RWPE1 (cell line): ENCODE results near the gene ATP6V0E2.

Source experiments
- CTCF ChIA-PET: fragments of 350-600 bp; sonication (Branson Sonifier 250); formaldehyde crosslinking; extraction: SDS; loops from one replicate; lab custom pipeline; 2021; lab: Yijun Ruan, JAX
- POLR2A ChIA-PET: fragments of 400-600 bp; formaldehyde crosslinking; extraction: SDS; loops from one replicate; lab custom pipeline; 2020; ENCODE audit warnings: antibody characterized with exemption; ENCODE audit not compliant: low non-redundant PET; lab: Yijun Ruan, JAX
- DNase-seq: peaks from one replicate; pipeline ENCODE4 v3.0.0; 2012; ENCODE audit warnings: low spot score
- H3K27ac ChIP-seq: fragments of 450-650 bp; 2 replicates; pipeline ENCODE4 v1.5.1; 2017
- TF ChIP-seq, protein P1 (sequence below): fragments of 450-650 bp; conservative IDR thresholded peaks from 2 replicates; pipeline ENCODE4 v1.5.1; 2017; ENCODE audit warnings: low read depth, mild to moderate bottlenecking

ATP6V0E2 gene

DNA sequence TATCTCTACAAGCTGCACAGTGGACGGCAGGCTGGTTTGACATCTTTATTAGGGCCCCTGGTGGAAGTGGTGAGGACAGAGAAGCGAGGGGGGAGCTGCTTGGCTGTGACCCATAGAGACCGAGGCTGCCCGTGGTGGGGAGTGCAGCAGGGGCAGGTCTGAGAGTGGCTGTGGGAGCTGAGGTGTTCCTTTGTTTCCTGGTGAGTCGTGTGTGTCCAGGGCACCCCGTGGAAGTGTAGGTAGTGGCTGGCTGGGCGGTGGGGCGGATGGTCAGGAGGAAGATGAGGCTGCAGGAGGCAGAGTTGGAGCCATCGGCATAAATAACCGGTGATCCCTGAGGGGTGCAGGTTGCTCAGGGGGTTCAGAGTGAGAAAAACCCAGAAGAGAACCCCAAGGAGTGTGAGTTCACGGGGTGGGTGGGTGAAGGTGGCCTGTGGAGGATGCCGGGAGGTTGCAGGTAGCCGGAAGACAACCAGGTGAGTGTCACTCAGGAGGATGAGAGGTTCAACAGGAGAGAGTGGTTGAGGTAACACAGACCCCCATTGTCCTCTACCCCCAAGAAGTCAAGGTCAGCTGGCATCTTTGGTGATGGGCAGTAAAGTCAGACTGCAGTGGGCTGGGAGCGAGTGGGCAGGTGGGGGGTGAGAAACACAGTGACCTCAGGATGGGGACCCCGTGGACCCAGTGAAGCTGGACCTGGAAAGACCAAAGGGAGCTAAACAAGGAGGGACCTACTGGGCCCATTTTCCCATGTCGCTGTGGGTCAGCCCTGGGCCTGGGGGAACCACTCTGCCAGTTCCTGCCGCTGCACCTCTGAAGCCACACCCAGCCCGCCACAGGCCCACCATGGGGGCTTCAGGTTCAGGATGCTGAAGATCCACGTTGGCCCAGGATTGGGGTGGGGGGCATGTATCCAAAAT, 7.8 kb downstream of the ATP6V0E2 start:
- H3K27ac ChIP-seq = no peak overlapping the region
- no peak for DNase-seq
- POLR2A ChIA-PET = no interaction called here
- TF ChIP-seq, protein P1, sequence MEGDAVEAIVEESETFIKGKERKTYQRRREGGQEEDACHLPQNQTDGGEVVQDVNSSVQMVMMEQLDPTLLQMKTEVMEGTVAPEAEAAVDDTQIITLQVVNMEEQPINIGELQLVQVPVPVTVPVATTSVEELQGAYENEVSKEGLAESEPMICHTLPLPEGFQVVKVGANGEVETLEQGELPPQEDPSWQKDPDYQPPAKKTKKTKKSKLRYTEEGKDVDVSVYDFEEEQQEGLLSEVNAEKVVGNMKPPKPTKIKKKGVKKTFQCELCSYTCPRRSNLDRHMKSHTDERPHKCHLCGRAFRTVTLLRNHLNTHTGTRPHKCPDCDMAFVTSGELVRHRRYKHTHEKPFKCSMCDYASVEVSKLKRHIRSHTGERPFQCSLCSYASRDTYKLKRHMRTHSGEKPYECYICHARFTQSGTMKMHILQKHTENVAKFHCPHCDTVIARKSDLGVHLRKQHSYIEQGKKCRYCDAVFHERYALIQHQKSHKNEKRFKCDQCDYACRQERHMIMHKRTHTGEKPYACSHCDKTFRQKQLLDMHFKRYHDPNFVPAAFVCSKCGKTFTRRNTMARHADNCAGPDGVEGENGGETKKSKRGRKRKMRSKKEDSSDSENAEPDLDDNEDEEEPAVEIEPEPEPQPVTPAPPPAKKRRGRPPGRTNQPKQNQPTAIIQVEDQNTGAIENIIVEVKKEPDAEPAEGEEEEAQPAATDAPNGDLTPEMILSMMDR = no peak
- CTCF ChIA-PET = no interaction called here

DNA sequence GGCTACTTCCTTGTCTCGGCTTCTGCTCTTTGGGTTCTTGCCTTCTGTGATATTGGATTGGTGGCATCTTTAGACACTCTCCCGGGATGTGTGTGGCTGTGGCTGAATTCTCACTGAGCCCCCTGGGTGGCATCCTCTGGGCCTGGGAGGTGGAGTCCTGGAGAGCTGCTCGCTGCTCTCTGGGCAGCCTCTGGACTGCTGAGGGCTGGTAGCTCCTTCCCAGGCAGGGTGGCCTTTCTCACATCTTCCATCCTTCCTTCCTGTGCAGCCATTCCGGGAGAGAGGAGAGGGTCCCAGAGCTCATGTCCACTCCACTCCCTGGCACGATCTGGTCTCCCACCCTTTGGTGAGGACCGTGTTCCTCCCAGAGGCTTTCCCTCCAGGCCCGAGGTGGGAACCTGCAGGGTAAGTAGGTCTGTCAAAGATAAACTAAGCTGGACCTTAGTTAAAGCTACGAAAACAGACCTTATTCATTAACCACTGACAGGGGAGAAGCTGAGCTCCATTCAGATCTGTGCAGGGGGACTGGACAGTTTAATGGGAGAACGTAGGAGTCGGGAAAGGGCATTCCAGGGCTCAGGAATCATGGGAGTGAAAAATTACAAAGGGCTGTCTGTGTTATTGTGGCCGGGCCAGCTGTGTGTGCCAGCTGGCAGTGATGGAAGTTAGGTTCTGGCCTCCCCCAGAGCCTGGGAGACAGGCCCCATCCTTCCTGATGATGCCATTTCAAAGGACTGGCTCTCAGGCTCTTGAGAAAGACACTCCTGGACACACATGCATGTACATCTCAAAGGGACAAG, 8.7 kb downstream of the ATP6V0E2 start:
- TF ChIP-seq, protein P1 = no peak
- ChIA-PET POLR2A (no interaction called here), CTCF (no interaction called here)
- no peak overlapping the region for H3K27ac ChIP-seq
- DNase-seq = no peak

DNA sequence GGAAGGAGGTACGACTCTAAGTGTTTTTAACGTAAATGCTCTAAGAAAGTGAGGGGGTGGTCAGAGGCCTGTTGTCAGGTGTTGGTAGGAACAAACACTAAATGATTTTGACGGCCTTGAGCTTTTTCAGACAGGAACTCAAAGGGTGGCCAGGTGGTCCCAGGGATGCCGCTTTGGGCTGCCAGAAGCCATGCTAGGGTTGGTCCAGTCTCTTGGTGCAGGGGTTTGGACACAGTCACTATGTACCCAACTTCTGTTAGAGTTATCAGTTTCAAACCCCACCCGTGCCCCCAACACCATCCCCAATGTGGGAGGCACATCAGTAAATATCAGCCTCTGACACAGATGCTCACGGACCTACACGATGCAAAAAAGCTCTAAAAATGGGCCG, 9.3 kb downstream of the ATP6V0E2 start:
- CTCF ChIA-PET = interaction anchor here (0.6 kb wide), 1 partner anchor 203 kb away, joined by 4 read pairs; no protein-coding TSS in a partner anchor
- POLR2A ChIA-PET = no interaction called here
- DNase-seq = no peak
- H3K27ac ChIP-seq = no peak overlapping the region
- TF ChIP-seq, protein P1 = no peak

DNA sequence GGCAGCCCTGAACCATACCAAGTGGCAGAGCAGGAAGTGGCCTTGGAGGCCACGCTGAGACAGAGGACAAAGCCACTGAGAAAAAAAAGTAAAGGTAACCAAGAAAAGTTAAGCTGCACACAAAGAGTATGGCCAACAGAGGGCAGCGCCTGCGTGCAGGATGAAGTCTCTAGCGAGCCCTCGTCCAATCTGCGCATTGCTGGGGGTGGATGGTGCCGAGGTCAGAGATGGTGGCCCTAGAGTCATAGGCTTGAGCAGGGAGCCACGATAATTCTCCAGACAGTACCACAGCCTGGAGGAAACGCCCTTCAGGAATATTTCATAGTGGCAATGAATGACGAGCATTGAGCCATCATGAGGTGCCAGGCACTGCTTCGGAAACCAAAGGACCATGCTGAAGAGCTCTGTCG, 9.7 kb downstream of the ATP6V0E2 start:
- TF ChIP-seq, protein P1 = peak; percentile 55
- DNase-seq = peak; percentile 15
- CTCF ChIA-PET = interaction anchor here (0.6 kb wide), 1 partner anchor 204 kb away, joined by 4 read pairs; no protein-coding TSS in a partner anchor
- POLR2A ChIA-PET = no interaction called here
- no peak overlapping the region for H3K27ac ChIP-seq

DNA sequence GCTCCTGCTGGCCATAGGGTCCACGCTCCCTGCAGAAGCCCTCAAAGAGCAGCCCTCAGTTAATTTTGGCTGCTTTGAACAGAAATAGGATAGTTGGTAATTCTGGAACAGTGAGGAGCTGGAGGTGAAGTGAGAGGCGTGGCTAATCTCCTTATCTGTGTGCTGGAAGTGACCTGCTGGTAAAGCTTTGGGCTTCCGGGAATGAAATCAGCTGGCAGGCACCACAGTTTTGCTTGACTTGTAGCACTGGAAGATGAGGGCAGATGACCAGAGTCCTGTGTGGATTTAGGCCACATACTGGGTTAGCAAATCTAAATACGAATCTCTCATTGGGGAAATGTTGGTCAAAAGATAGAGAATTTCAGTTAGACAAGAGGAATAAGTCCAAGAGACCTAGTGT, 10.2 kb downstream of the ATP6V0E2 start:
- no peak overlapping the region for H3K27ac ChIP-seq
- CTCF ChIA-PET = no interaction called here
- DNase-seq = no peak
- TF ChIP-seq, protein P1 = no peak
- POLR2A ChIA-PET = no interaction called here

DNA sequence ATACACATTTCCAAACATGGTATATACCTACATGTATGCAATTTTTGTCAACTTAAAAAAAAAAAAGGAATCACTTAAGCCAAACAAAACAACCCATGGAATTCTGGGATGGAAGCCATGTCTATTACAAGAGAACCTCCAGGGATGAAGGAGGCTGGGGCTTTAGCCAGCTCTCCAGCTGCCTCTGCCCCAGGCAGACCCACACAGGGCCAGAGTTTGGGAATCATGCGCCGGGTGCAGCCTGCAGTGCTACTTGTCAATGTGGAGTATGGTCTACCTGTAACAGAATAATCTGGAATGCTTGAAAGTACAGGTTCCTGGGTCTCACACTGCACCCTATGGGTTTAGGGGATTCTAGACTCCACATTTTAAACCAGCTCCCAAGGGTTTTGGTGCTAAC, 10.8 kb downstream of the ATP6V0E2 start:
- TF ChIP-seq, protein P1 = no peak
- DNase-seq = no peak
- ChIA-PET CTCF (no interaction called here), POLR2A (no interaction called here)
- H3K27ac ChIP-seq = no peak overlapping the region
